Measurements from ENCODE around the gene MTRR.

GRCh38 chr5:7845557-7845956 lies 23.4 kb upstream of the MTRR start:
- TF ChIP-seq CTCF (IDR thresholded peaks at IDR 0.05; ENCODE audit: borderline replicate concordance, extremely low read depth, low read length, poor library complexity, severe bottlenecking) = no peak
- TF ChIP-seq EZH2 (IDR thresholded peaks at IDR 0.05; ENCODE audit: borderline replicate concordance, low read depth, low read length, severe bottlenecking) = no peak

All from DND-41 (cell line).